BJ (cell line): Measurements from ENCODE around the gene NRCAM. TPM values are rescaled to one million over a fixed set of nuclear protein-coding genes. Genes with fewer than 3 reads are reported as not detected.

Experiments
- CTCF ChIA-PET: fragments of 350-600 bp; formaldehyde crosslinking; extraction: SDS; loops from one replicate; lab custom pipeline; 2021; ENCODE audit warnings: antibody characterized with exemption, inconsistent platforms; lab: Yijun Ruan, JAX
- POLR2A ChIA-PET: fragments of 300-600 bp; sonication (Branson Sonifier 250); formaldehyde crosslinking; extraction: SDS; loops from one replicate; lab custom pipeline; 2021; ENCODE audit warnings: antibody characterized with exemption; lab: Charles Lee
- DNase-seq: peaks from one replicate; pipeline ENCODE4 v3.0.0-alpha.2; 2011; ENCODE audit warnings: low read depth
- H3K27me3 ChIP-seq: 2 replicates; pipeline ENCODE4 v1.6.0; 2011; ENCODE audit warnings: low read length; ENCODE audit not compliant: control insufficient read depth, insufficient read depth
- H3K36me3 ChIP-seq: 2 replicates; pipeline ENCODE4 v1.5.1; 2011; ENCODE audit warnings: low read length; ENCODE audit not compliant: control insufficient read depth, insufficient read depth
- H3K4me3 ChIP-seq: 2 replicates; pipeline ENCODE4 v1.5.1; 2011; ENCODE audit warnings: low read depth, mild to moderate bottlenecking, control low read depth, low read length
- polyA plus RNA-seq: library from polyadenylated mRNA; depleted of rRNA; stranded (reverse); fragments of >200 nt; gene quantifications from 2 replicates; pipeline ENCODE4 v1.2.3, GENCODE V29; 2011
- TF ChIP-seq, protein P1 (sequence below): IDR thresholded peaks from 2 replicates; pipeline ENCODE4 v1.5.1; 2011; ENCODE audit warnings: low read depth, mild to moderate bottlenecking, control low read depth, inconsistent platforms, low read length, moderate library complexity; ENCODE audit not compliant: insufficient read depth

Gene NRCAM
- polyA plus RNA-seq, 1 experiment, result 1.1 TPM

- ChIA-PET POLR2A (no interaction called here), CTCF (interaction anchor here (1.0 to 1.7 kb wide), 4 partner anchors 8 to 395 kb away, joined by 3 to 11 read pairs (median 4); partner anchors contain the start of gene CBLL1)
- DNase-seq, result no peak
- TF ChIP-seq, protein P1, sequence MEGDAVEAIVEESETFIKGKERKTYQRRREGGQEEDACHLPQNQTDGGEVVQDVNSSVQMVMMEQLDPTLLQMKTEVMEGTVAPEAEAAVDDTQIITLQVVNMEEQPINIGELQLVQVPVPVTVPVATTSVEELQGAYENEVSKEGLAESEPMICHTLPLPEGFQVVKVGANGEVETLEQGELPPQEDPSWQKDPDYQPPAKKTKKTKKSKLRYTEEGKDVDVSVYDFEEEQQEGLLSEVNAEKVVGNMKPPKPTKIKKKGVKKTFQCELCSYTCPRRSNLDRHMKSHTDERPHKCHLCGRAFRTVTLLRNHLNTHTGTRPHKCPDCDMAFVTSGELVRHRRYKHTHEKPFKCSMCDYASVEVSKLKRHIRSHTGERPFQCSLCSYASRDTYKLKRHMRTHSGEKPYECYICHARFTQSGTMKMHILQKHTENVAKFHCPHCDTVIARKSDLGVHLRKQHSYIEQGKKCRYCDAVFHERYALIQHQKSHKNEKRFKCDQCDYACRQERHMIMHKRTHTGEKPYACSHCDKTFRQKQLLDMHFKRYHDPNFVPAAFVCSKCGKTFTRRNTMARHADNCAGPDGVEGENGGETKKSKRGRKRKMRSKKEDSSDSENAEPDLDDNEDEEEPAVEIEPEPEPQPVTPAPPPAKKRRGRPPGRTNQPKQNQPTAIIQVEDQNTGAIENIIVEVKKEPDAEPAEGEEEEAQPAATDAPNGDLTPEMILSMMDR, result no peak
- no peak overlapping the region for H3K4me3 ChIP-seq
- no peaks in the 10 kb centered on the region for H3K36me3 ChIP-seq
- no peaks in the 10 kb centered on the region for H3K27me3 ChIP-seq
Observed at GRCh38 chr7:108137993-108138392, 318.2 kb downstream of the NRCAM start.

DNA sequence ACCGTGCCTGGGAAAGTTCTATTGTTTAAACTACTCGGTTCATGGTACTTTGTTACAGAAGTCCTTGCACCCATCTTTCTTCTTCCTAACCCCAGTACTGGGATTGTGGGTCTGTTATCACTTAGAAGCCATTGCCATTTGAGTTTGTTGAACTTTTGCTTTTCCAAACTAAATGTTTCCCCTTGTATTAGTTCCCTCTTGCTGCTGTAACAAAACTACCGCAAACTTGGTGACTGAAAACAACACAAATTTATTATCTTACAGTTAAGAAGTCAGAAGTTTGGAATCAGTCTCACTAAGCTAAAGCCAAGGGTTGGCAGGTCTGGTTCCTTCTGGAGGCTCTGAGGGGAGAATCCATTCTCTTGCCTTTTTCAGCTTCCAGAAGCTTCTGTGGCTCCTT is 319.2 kb downstream of the NRCAM start:
- no peaks in the 10 kb centered on the region for H3K27me3 ChIP-seq
- DNase-seq, result no peak
- no peak overlapping the region for H3K4me3 ChIP-seq
- POLR2A ChIA-PET, result no interaction called here
- CTCF ChIA-PET, result interaction anchor here (0.6 to 1.9 kb wide), 3 partner anchors 9 to 138 kb away, joined by 3 to 10 read pairs (median 3); no protein-coding TSS in a partner anchor
- TF ChIP-seq, protein P1, result no peak
- H3K36me3 ChIP-seq, result no peaks in the 10 kb centered on the region

- no peak overlapping the region for H3K4me3 ChIP-seq
- H3K36me3 ChIP-seq, result no peaks in the 10 kb centered on the region
- TF ChIP-seq, protein P1, result no peak
- H3K27me3 ChIP-seq, result no peaks in the 10 kb centered on the region
- ChIA-PET POLR2A (no interaction called here), CTCF (interaction anchor here (1.9 kb wide), 1 partner anchor 10 kb away, joined by 10 read pairs; no protein-coding TSS in a partner anchor)
- DNase-seq, result no peak
Observed at GRCh38 chr7:108136191-108136688, 320.0 kb downstream of the NRCAM start.

DNA sequence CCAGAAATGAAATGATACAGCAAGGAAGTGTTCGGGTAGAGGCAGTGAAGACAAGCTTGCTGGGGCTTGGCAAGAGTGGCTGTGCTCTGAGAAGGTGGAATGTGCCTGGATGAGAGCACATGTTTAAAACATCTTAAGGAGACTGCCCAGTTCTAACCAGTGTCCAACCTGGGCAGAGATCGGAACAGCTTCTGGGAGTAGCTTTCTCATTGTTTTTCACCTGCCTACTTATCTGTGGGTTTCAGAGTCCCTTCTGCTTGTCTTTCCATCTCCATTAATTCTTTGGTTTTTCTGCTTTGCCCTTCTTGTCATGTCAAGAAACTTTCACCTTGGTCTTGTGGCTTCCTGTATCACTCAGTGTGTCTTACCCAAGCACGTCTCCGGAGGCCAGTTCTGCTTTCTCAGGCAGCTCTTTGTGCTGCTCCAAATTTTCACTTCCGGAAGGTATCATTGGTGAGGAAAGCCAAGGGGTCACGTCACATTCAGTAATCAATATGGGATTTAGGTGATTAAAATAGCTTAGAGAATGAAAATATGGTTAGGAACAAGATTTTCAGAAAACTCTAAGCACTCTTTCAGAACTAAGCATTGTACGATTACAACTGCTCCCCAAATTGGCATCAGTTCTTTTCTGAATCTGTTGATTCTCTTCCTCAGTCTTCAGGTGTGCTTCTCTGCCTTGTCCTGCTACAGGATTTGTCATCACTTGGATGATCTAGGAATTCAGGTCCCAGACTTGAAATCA is 320.6 kb downstream of the NRCAM start:
- POLR2A ChIA-PET, result no interaction called here
- Histone ChIP-seq H3K4me3 (no peak overlapping the region), H3K36me3 (no peaks in the 10 kb centered on the region), H3K27me3 (no peaks in the 10 kb centered on the region)
- TF ChIP-seq, protein P1, result no peak
- CTCF ChIA-PET, result interaction anchor here (1.9 kb wide), 1 partner anchor 10 kb away, joined by 10 read pairs; no protein-coding TSS in a partner anchor
- DNase-seq, result no peak

GRCh38 chr7:108134486-108134885 is 321.8 kb downstream of the NRCAM start:
- H3K27me3 ChIP-seq, result no peaks in the 10 kb centered on the region
- H3K36me3 ChIP-seq, result no peaks in the 10 kb centered on the region
- TF ChIP-seq, protein P1, result no peak
- ChIA-PET POLR2A (no interaction called here), CTCF (no interaction called here)
- no peak overlapping the region for H3K4me3 ChIP-seq
- DNase-seq, result no peak
